Neural cell (in vitro differentiated cells): Measurements from ENCODE around the gene PDZD4.

ENCODE experiments used
- CTCF ChIP-seq: fragments of 450-650 bp; IDR thresholded peaks from 2 replicates; pipeline ENCODE4 v1.5.1; 2014; ENCODE audit warnings: antibody characterized with exemption, mild to moderate bottlenecking, moderate library complexity; ENCODE audit not compliant: poor library complexity, severe bottlenecking
- EZH2 ChIP-seq: fragments of 200-600, 300-800 bp; shearing (Covaris generic), sonication (generic); IDR thresholded peaks from 2 replicates; pipeline ENCODE4 v1.6.1; 2014; ENCODE audit warnings: antibody characterized with exemption, low read length, borderline replicate concordance, mild to moderate bottlenecking; ENCODE audit not compliant: insufficient read depth, poor library complexity, severe bottlenecking
- POLR2AphosphoS5 ChIP-seq: IDR thresholded peaks from 2 replicates; pipeline ENCODE4 v1.6.1; 2012
- RAD21 ChIP-seq: fragments of 450-650 bp; conservative IDR thresholded peaks from 2 replicates; pipeline ENCODE4 v1.6.1; 2014; ENCODE audit warnings: antibody characterized with exemption, mild to moderate bottlenecking, moderate library complexity
- REST ChIP-seq: IDR thresholded peaks from 2 replicates; pipeline ENCODE4 v1.6.1; 2012; ENCODE audit warnings: borderline replicate concordance
- SMC3 ChIP-seq: fragments of 450-650 bp; conservative IDR thresholded peaks from 2 replicates; pipeline ENCODE4 v1.6.1; 2014; ENCODE audit warnings: antibody characterized with exemption, mild to moderate bottlenecking, moderate library complexity; ENCODE audit not compliant: poor library complexity

DNA sequence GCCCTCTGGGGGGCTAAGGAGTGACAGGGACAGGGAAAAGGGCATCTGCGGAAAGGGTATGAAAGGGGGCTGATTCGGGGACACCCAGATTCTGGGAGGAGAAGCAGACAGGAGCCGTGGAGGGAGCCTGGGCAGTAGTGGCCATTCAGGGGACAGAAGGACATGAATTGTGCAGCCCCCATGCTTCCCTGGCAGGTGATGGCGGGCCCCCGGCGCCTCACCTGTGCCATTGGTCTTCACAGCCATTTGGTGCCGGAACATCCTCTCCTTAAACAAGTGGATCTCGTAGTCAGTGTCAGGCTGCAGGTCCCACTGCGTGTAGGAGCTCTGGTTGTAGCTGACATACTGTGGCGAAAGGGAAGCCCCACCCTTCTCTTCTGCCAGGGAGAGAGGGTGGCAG is 33.8 kb upstream of the PDZD4 start:
- TF ChIP-seq CTCF (no peak), REST (no peak), RAD21 (no peak), SMC3 (no peak), POLR2AphosphoS5 (no peak), EZH2 (no peak)
